HG02938 (cell line): ENCODE data around the gene KCNJ12.
"Not testable (repeated sequence)": the region's sequence is repeated elsewhere in the genome, so short reads cannot be mapped to it uniquely, and the experiment has no call there.

Experiments used
- ATAC-seq: cut with Tn5 transposase; IDR thresholded peaks from one replicate; pipeline ENCODE4 v1.9.1; 2021; ENCODE audit warnings: mild to moderate bottlenecking, moderate library complexity; ENCODE audit not compliant: unreplicated experiment

Gene KCNJ12

DNA sequence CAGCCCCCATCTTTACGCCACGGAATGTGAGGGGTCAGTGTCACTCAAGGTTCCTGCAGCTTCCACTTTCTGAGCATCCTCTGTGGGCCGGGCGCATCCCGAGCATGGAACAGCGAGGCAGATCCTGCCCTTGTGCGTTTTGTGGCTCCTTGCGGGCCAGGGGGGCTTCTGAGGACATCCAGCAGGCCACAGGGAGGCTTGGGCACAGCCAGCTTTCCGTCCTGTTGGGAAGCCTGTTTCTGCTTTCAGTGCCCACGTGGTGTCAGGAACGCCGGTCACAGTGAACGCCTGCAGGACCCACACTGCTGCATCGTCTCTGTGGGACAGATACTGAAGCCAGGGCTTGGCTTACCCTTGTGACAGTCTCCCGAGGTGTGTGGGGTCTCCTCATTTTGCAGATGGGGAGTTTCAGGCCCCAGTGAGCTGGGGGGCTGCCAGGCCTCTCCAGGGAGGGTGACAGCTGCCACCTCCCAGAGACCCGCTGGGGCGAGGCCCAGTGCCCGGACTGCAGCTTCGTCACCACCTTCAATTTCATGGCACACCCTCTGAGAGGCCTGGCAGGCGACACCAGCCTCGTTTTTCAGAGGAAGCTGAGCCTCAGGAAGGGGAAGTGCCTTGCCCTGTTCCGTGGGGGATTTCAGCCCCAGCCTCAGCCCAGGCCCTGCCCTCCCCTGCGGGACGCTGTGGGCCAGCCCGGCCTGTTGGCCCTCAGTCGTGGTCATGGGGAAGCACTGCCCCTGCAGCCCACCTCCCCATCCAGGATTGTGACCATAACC, 29.0 kb downstream of the KCNJ12 start:
- ATAC-seq, result not testable (repeated sequence)

DNA sequence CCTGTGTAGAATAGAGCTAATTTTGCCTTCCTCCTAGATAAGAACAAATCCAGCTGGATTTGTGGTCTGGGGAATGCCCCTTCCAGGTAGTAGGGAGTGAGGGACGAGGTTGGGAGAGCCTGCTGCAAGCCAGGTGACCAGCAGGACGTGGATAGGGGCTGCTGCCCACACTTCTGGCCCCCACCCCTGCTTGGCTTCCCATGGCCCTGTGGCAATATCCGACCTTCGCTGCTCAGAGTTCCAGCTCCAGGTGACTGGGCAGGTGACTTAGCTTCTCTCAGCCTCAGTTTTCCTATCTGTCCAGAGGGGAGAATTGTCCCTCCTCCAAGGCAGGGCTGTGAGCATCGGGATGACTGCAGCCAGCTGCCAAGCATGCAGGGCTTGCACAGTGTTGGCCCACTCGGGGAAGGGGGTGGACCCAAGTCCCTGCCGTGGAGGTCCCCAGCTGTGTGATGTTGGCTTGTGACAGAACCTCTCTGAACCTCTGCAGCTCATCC, 29.8 kb downstream of the KCNJ12 start:
- ATAC-seq, result not testable (repeated sequence)

DNA sequence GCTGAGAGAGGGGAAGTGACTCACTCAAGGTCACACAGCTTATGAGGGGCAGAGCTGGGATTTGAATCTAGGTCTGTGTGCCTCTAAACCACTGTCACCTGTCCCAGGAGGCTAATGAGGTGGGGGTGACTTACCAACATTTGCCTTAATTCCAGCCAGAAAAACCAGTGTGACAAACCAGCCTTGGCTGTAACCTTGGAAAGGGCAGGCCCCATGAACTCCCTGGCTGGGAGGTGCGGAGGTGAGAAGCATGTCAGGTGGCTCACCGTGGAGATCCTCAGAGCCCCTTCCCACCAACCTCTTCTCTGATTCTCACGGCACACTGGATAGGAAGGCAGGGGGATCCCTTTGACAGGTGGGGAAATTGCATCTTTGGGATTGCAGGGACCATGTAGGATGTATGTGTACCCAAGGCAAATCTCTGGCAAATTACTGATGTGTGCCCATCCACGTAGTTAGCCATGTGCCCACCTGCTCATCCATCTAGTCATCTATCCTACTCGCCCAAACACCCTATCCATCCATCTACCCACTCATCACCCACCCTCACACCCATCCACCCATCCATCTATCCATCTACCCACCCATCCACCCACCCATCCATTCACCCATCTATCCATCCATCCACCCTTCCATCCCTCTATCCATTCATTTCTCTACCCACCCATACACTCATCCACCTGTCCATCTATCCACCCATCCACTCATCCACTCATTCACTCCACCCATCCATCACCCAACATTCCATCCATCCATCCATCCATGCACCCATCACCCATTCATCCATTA, 30.7 kb downstream of the KCNJ12 start:
- ATAC-seq, result not testable (repeated sequence)

DNA sequence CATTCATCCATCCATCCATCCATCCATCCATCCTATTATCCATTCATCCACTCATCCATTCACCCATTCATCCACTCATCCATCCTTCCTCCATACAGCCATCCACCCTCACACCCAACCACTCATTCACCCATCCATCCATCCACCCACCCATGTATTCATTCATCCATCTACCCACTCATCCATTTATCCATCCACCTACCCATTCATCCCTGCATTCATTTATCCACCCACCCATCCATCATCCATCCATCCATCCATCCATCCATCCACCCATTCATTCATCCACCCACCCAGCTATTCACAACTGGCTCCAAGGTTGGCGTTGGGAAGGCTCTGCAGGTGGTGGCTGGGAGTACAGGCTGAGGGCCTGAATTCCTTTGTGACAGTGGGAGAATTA, 31.6 kb downstream of the KCNJ12 start:
- not testable (repeated sequence) for ATAC-seq

DNA sequence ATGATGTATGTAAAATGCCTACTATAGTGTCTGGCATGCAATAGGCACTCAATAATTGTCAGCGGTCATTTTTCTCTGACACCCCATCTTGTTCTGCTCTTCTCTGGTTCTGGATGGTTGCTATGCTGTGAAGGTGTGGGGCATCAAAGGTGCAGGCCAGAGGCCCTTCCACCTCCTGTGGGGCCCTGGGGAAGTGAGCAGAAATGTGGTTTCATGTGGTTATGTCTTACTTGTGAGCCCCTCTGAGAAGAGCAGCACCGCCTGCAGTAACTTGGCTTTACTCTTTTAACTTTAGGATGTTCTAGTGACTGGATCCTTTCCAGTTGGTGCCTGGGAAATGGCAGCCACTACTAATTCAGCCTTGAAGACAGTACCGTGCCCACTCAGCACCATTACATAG, 32.1 kb downstream of the KCNJ12 start:
- ATAC-seq, result not testable (repeated sequence)

DNA sequence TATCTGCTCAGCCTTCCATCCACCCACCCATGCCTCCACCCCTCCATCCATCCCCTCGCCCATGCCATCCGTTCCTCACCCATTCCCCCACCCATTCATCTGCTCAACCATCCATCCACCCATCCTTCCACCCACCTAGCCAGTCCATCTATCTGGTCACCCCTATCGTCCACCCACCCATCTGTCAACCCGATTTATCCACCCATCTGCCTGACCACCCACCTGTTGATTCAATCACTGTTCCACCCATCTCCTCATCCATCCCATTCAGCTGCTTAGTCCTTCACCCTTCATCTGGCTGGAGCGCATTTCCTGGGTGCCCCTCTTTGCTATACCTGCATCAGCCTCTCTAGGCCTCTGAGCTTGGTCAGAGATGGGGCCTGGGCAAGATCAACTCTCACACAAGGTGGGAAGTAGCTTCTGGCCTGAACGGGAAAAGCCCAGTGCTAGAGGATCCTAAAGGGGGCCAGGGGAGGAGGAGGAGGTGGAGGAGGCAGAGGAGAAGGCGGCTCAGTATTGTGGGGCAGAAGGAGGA, 32.7 kb downstream of the KCNJ12 start:
- not testable (repeated sequence) for ATAC-seq

DNA sequence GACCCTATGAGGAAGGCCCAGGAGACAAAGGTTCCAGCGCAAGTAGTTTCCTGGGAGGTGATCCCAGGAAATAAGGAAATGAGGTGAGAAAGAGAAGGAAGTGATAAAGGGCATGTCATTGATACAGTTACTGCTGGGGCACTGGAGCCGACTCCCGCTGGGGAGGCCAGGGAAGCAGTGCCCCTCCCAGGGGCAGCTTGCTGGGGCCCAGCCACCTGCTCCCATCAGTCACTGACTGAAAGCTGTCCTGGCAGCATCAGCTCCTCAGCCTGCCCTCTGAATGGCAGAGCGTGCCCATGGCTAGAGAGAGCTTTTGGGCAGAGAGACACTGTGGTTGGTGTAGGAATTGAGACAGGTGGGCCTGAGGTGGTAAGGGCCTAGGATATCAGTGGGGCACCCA, 33.2 kb downstream of the KCNJ12 start:
- ATAC-seq, result not testable (repeated sequence)

DNA sequence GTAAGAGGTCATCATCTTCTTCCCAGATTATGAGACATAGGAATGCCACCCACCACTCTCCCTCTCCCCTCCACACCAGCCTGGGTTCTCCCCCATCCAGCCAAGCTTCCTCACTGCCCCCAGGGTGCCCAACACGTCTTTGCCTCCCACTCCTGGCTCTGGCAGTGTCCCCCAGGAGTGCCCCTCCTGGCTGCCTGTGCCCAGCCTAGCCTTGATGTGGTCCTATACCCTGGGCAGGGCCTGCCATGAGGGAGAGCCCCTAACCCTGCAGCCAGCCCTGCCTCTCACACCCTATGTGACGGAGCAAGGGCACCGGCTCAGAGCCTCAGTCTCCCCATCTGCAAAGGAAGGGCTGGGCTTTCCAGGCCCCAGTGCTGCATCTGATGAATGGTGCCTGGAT, 33.8 kb downstream of the KCNJ12 start:
- not testable (repeated sequence) for ATAC-seq

DNA sequence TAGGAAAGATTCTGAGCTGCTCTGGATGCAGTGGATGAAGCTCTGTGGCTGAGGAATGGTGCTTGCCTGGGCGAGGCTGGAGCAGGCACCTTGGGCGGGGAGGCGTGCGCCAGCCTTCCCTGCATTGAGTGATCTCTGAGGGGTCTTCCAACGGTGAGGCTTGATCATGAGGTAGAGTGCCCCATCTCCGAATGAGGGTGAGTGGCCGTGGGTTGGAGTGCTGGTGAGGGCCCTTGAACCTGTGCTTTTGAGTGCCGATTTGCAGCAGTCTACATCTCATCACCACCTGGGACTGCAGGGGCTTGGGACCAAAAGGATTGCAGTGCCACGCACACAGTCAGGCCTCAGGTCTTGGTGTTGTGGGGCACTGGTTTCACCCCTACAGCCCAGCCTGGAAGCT, 34.2 kb downstream of the KCNJ12 start:
- not testable (repeated sequence) for ATAC-seq

DNA sequence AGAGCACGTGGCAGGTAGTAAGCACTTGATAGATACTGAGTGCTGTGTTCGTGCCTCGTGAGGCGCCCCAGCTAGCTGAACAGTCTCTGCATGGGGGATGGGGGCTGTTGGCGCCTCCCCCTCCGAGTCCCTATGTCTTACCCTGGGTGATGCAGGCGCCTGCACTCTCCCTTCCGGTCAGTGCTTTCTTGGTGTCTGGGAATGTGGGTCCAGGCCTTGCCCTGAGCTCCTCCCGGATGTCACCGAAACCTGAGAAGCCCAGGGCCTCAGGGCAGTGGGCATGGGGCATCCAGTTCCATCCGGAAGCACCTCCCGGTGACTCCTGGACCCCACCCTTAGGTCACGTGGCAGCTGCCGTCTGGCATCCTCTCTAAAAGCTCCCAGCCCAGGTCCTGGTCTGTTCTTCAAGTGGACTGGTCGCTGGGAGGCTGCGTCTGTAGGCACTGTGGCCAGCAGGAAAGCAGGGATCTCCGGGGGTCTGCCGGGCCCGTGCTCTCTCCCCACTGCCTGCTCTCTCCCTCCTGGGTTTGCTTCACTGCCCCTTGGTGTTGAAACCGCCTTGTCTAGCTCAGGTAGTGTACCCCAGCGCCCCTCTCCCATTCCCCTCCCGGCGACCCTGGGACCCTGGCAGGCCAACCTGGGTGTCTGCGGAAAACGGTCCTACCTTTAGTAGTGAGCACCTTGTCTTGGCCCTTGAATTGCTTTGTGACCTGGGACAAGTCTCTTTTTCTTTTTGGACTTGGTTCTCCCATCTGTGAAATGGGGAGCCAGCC, 34.9 kb downstream of the KCNJ12 start:
- ATAC-seq, result not testable (repeated sequence)

DNA sequence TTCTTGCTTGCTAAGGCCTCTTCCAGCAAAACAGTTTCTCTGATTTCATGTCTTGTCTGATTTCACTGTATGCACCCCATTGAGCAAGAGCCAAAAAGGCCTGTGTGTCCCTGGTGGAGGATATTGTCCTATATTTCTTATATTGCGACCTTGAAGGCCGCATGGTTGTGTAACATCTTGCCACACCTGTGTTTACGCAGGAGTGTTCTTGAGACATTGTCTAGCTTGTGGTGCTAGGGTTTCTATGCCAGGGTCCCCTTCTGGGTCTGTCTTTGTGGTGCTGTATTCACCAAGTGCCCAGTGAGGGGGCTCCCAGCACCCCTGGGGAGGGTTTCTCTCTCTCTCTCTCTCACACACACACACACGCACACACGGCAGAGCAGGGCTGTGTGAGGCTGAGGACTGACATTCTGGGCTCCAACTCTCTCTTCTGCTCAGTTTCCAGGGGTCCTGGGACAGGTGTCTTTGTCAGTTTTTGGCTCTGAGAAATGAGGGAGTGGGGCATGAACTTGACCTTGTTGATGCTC, 35.6 kb downstream of the KCNJ12 start:
- ATAC-seq, result not testable (repeated sequence)

DNA sequence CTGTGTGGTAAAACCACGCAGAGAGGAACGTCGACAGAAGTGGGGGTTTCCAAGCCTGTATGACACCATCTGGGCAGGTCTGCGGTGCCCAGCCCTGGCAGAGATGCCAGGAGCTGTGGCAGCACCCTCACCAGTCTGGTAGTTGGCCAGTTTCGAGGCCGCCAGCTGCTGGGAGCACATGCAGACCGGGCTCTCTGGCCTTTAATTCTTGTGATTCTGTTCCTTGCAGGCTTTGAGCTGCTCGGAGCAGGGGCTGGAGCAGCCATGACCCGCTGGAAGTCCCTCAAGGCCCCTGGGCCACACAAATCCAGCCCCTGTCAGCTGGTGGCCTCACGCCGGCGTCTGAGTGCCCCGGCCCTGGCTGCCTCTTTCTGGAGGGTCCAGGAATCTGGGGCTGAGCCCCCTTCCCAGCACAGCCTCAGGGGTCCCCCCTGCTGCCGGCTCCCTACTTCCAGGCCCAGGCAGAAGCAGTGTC, 36.1 kb downstream of the KCNJ12 start:
- ATAC-seq, result not testable (repeated sequence)

DNA sequence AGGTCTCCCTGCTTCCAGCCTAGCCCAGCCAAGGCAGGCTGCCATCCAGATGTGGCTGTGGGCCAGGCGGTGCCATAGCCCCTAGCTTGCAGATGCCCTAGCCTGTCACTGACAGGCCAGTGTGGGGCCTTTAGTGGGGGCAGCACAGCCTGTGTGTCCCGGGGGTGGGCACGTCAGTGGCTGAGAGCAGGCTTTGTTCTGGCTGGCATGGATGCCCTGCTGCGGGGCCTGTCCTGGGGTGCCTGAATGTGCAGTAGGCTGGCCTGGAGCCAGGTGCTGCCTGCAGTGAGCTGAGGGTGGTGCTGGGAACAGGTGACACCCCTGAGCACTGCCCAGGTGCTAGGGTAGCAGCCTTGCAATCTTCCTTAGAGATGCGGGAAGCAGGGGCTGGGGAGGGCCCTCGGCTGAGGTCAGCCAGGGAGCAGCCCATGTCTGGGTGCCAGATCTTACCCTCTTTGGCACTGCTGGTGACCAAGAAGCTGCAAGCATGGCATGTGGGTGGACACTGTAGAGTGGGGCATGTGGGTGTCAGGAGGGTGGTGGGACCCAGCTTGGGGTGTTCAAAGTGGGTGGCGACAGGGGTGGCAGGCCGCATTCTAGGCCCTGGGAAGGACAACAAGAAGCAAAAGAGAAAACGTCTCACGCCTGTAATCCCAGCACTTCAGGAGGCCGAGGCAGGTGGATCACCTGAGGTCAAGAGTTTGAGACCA, 37.6 kb downstream of the KCNJ12 start:
- ATAC-seq, result not testable (repeated sequence)

DNA sequence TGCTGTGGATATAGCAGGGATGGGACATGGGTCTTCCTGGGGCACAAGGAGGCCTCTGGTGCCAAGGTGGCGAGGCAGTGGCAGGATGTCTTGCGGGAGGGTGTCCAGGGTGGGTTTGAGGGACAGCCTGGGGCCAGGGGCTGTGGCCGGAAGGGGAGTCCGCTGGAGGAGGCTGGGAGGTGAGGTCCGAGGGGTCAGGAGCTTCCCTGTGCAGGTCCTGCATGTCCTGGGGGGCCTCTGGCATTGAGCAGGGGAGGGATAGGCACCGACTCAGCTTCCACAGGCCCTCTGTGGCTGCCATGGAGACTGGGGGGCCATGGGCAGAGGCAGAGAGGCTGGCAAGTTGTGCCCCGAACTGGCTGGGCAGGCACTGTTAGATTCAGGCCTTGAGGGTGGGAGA, 38.5 kb downstream of the KCNJ12 start:
- not testable (repeated sequence) for ATAC-seq

DNA sequence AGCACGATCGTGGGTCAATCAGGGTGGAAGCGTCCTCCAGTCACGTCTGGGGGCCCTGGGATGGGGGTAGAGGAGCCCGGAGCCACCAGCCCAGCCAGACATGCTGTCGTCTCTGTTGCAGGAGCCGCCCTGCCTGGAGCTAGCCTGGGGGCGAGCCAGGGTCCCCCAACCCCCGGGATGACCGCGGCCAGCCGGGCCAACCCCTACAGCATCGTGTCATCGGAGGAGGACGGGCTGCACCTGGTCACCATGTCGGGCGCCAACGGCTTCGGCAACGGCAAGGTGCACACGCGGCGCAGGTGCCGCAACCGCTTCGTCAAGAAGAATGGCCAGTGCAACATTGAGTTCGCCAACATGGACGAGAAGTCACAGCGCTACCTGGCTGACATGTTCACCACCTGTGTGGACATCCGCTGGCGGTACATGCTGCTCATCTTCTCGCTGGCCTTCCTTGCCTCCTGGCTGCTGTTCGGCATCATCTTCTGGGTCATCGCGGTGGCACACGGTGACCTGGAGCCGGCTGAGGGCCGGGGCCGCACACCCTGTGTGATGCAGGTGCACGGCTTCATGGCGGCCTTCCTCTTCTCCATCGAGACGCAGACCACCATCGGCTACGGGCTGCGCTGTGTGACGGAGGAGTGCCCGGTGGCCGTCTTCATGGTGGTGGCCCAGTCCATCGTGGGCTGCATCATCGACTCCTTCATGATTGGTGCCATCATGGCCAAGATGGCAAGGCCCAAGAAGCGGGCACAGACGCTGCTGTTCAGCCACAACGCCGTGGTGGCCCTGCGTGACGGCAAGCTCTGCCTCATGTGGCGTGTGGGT, 39.2 kb downstream of the KCNJ12 start:
- not testable (repeated sequence) for ATAC-seq

DNA sequence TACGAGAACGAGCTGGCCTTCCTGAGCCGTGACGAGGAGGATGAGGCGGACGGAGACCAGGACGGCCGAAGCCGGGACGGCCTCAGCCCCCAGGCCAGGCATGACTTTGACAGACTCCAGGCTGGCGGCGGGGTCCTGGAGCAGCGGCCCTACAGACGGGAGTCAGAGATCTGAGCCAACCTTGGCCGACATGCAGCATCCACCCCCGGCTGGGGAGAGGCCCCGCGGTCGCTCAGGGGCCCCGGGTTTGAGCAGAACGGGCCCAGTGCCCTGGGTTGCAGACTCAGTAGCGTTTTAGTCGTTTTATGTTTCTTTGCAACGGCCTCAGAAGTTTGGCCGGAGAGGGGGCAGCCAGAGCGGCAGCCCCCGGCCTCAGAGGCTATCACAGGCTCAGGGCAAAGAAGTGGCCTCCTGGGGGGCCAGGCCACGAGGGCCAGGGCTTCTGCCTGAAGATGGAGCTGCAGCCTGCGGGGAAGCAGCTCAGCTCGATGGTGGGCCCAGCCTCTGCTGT, 40.4 kb downstream of the KCNJ12 start:
- not testable (repeated sequence) for ATAC-seq

DNA sequence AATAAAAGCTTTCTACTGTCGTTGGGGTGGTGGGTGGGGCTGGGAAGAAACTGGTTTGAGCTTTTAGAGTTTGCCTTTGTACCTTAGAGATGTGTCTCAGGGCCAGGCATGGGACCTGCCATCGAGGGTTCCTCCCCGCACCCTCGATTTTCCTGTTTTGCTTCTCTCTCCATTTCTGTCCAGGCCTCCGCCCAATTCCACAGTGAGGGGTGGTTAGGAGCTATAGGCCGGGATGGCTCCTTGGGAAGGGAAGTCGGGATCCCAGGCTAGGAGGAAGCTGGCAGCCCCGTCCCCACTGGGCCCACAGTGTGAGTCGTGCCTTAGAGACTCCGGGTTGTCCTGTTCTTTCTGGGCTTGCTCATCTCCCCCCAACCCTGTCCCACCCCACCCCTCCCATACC, 41.2 kb downstream of the KCNJ12 start:
- not testable (repeated sequence) for ATAC-seq

DNA sequence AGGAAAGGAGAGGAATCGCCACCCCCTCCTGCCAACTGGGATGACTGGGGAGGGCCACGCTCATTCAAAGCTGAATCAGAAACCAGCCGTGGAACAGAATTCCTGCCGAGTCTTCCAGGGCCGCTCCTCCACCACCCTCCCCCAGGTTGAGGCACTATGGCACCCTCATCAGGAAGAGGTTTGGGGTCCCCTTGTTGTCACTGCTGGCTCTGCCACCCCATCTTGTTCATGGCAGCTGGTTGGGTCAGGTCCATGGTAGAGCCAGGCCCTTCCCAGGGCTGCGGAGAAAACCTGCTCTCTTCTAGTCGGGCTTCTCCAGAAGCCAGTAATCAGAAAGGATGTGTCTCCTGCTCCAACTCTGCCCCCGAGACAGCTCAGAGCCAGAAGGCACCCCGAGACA, 41.8 kb downstream of the KCNJ12 start:
- ATAC-seq, result no peak
